Parathyroid adenoma (tissue), 2 donors: ENCODE measurements around the gene CELSR3.
A peak's percentile ranks its signal among the peaks of the same experiment; 100 is the strongest.

Experiments
- H2AFZ ChIP-seq: fragments of 300-600 bp; sonication (generic); one replicate; pipeline ENCODE4 v1.7.0; 2017; ENCODE audit warnings: antibody characterized with exemption, mild to moderate bottlenecking
- H3K27ac ChIP-seq: fragments of 300-600 bp; sonication (generic); one replicate; pipeline ENCODE4 v1.7.0; 2017
- H3K27me3 ChIP-seq: fragments of 300-600 bp; sonication (generic); one replicate; pipeline ENCODE4 v1.7.0; 2017; ENCODE audit warnings: low read length; ENCODE audit not compliant: control insufficient read depth, insufficient read depth
- H3K36me3 ChIP-seq: fragments of 300-600 bp; sonication (generic); one replicate; pipeline ENCODE4 v1.7.0; 2017; ENCODE audit warnings: low read length; ENCODE audit not compliant: control insufficient read depth, insufficient read depth
- H3K4me1 ChIP-seq: fragments of 300-600 bp; sonication (generic); one replicate; pipeline ENCODE4 v1.7.0; 2017; ENCODE audit warnings: control low read depth
- H3K4me2 ChIP-seq: fragments of 300-600 bp; sonication (generic); one replicate; pipeline ENCODE4 v1.7.0; 2017; ENCODE audit warnings: low read length
- H3K4me3 ChIP-seq: fragments of 300-600 bp; sonication (generic); one replicate; pipeline ENCODE4 v1.7.0; 2017; ENCODE audit warnings: low read depth, low read length
- H3K79me2 ChIP-seq: fragments of 300-600 bp; sonication (generic); one replicate; pipeline ENCODE4 v1.7.0; 2017; ENCODE audit warnings: control low read depth
- H3K9ac ChIP-seq: fragments of 300-600 bp; sonication (generic); one replicate; pipeline ENCODE4 v1.7.0; 2017; ENCODE audit warnings: mild to moderate bottlenecking
- H3K9me3 ChIP-seq: fragments of 300-600 bp; sonication (generic); one replicate; pipeline ENCODE4 v1.7.0; 2017; ENCODE audit warnings: low read length; ENCODE audit not compliant: control insufficient read depth
- CTCF ChIP-seq: fragments of 300-600 bp; sonication (generic); IDR thresholded peaks from one replicate; pipeline ENCODE4 v1.7.0; 2017; ENCODE audit warnings: antibody characterized with exemption, mild to moderate bottlenecking
- donor health status: primary hyperparathyroidism.

Gene CELSR3

GRCh38 chr3:48662145-48662752 is 437 bp downstream of the CELSR3 start:
- no peaks in the 10 kb centered on the region for H3K27me3 ChIP-seq
- no peak for TF ChIP-seq CTCF
- H3K4me2 ChIP-seq = no peak overlapping the region
- peaks cover 2% of the 10 kb centered on the region for H3K4me1 ChIP-seq
- H3K9ac ChIP-seq = no peak overlapping the region
- no peak overlapping the region for H3K27ac ChIP-seq
- H3K79me2 ChIP-seq = peaks cover 2% of the 10 kb centered on the region
- no peaks in the 10 kb centered on the region for H3K36me3 ChIP-seq
- H3K9me3 ChIP-seq = no peaks in the 10 kb centered on the region
- no peak overlapping the region for H3K4me3 ChIP-seq
- H2AFZ ChIP-seq = peak overlapping the region; percentile 58

- H3K4me3 ChIP-seq = no peak overlapping the region
- H3K27me3 ChIP-seq = no peaks in the 10 kb centered on the region
Observed at GRCh38 chr3:48661501-48662144, 1.1 kb downstream of the CELSR3 start.

GRCh38 chr3:48660800-48661400 is 1.8 kb downstream of the CELSR3 start:
- H3K4me1 ChIP-seq = peaks cover 2% of the 10 kb centered on the region
- no peak overlapping the region for H2AFZ ChIP-seq
- H3K4me2 ChIP-seq = no peak overlapping the region
- H3K27ac ChIP-seq = no peak overlapping the region
- TF ChIP-seq CTCF = no peak
- no peaks in the 10 kb centered on the region for H3K27me3 ChIP-seq
- no peaks in the 10 kb centered on the region for H3K36me3 ChIP-seq
- H3K4me3 ChIP-seq = no peak overlapping the region
- peaks cover 5% of the 10 kb centered on the region for H3K79me2 ChIP-seq
- H3K9ac ChIP-seq = no peak overlapping the region
- H3K9me3 ChIP-seq = no peaks in the 10 kb centered on the region

More at GRCh38 chr3:48661501-48662144, 1.1 kb downstream of the CELSR3 start:
- no peaks in the 10 kb centered on the region for H3K36me3 ChIP-seq
- H3K79me2 ChIP-seq = peaks cover 2% of the 10 kb centered on the region
- TF ChIP-seq CTCF = no peak
- peak overlapping the region; percentile 79 for H3K4me2 ChIP-seq
- H3K27ac ChIP-seq = no peak overlapping the region
- peaks cover 2% of the 10 kb centered on the region for H3K4me1 ChIP-seq
- H2AFZ ChIP-seq = no peak overlapping the region
- H3K9ac ChIP-seq = no peak overlapping the region
- no peaks in the 10 kb centered on the region for H3K9me3 ChIP-seq

GRCh38 chr3:48656841-48657281 is 5.8 kb downstream of the CELSR3 start:
- H3K79me2 ChIP-seq = peaks cover 5% of the 10 kb centered on the region
- no peaks in the 10 kb centered on the region for H3K27me3 ChIP-seq
- no peak for TF ChIP-seq CTCF
- no peaks in the 10 kb centered on the region for H3K4me1 ChIP-seq
- H3K9me3 ChIP-seq = no peaks in the 10 kb centered on the region
- peak overlapping the region; percentile 46 for H2AFZ ChIP-seq
- peak overlapping the region; percentile 50 for H3K4me3 ChIP-seq
- no peak overlapping the region for H3K9ac ChIP-seq
- H3K36me3 ChIP-seq = no peaks in the 10 kb centered on the region
- peak overlapping the region; percentile 80 for H3K4me2 ChIP-seq
- H3K27ac ChIP-seq = no peak overlapping the region
